ENCODE results near the gene PLCXD3.

DNA sequence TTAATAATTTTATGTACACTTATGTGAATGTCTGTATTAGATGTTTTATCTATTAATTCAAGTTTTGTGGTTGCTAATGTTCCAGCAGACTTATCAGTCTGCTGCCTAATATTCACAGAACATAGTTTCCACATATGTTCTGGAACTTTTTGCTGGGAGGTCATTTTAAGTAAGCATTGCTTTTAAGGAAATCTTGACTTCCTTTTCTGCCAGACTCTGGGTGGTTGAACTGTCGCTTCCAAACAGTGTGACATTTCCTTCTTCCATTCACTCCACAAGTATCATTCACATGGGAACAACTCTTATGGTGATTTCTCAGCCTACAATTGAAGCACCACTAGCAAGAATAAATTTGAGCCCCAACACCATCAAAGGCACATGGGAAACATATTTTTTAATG is 82.9 kb downstream of the PLCXD3 start:
- TF ChIP-seq, protein P1, sequence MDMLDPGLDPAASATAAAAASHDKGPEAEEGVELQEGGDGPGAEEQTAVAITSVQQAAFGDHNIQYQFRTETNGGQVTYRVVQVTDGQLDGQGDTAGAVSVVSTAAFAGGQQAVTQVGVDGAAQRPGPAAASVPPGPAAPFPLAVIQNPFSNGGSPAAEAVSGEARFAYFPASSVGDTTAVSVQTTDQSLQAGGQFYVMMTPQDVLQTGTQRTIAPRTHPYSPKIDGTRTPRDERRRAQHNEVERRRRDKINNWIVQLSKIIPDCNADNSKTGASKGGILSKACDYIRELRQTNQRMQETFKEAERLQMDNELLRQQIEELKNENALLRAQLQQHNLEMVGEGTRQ (IDR thresholded peaks at IDR 0.05; ENCODE audit: borderline replicate concordance, low read depth, low read length): no peak
- no peak for TF ChIP-seq EP300 (IDR thresholded peaks at IDR 0.05; ENCODE audit: borderline replicate concordance in 1 of 2, low read depth in 1 of 2, low read length in 1 of 2)
- TF ChIP-seq, protein P2, sequence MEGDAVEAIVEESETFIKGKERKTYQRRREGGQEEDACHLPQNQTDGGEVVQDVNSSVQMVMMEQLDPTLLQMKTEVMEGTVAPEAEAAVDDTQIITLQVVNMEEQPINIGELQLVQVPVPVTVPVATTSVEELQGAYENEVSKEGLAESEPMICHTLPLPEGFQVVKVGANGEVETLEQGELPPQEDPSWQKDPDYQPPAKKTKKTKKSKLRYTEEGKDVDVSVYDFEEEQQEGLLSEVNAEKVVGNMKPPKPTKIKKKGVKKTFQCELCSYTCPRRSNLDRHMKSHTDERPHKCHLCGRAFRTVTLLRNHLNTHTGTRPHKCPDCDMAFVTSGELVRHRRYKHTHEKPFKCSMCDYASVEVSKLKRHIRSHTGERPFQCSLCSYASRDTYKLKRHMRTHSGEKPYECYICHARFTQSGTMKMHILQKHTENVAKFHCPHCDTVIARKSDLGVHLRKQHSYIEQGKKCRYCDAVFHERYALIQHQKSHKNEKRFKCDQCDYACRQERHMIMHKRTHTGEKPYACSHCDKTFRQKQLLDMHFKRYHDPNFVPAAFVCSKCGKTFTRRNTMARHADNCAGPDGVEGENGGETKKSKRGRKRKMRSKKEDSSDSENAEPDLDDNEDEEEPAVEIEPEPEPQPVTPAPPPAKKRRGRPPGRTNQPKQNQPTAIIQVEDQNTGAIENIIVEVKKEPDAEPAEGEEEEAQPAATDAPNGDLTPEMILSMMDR (IDR thresholded peaks at IDR 0.05): no peak
- TF ChIP-seq, protein P3, sequence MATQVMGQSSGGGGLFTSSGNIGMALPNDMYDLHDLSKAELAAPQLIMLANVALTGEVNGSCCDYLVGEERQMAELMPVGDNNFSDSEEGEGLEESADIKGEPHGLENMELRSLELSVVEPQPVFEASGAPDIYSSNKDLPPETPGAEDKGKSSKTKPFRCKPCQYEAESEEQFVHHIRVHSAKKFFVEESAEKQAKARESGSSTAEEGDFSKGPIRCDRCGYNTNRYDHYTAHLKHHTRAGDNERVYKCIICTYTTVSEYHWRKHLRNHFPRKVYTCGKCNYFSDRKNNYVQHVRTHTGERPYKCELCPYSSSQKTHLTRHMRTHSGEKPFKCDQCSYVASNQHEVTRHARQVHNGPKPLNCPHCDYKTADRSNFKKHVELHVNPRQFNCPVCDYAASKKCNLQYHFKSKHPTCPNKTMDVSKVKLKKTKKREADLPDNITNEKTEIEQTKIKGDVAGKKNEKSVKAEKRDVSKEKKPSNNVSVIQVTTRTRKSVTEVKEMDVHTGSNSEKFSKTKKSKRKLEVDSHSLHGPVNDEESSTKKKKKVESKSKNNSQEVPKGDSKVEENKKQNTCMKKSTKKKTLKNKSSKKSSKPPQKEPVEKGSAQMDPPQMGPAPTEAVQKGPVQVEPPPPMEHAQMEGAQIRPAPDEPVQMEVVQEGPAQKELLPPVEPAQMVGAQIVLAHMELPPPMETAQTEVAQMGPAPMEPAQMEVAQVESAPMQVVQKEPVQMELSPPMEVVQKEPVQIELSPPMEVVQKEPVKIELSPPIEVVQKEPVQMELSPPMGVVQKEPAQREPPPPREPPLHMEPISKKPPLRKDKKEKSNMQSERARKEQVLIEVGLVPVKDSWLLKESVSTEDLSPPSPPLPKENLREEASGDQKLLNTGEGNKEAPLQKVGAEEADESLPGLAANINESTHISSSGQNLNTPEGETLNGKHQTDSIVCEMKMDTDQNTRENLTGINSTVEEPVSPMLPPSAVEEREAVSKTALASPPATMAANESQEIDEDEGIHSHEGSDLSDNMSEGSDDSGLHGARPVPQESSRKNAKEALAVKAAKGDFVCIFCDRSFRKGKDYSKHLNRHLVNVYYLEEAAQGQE (IDR thresholded peaks at IDR 0.05; ENCODE audit: low read depth, low read length): no peak
- TF ChIP-seq MEF2A (IDR thresholded peaks at IDR 0.05; ENCODE audit: borderline replicate concordance, low read depth): no peak

Measured in SK-N-SH (cell line).